NCI-H146 (cell line): ENCODE results near the gene DIS3L2.

Experiments
- DNase-seq: peaks from one replicate; lab custom pipeline; 2025; lab: John Stamatoyannopoulos, UW

Gene DIS3L2

GRCh38 chr2:231961349-231962166, at the start of gene DIS3L2:
Gene DIS3L2 (plus strand): TSS chr2:231961713. CDS start chr2:232014928, 53,215 bp downstream.
- peak; percentile 79 for DNase-seq

GRCh38 chr2:231914077-231914690, 47.3 kb upstream of the DIS3L2 start:
- DNase-seq: no peak

- no peak for DNase-seq
Observed at GRCh38 chr2:231917280-231918066, 44.0 kb upstream of the DIS3L2 start.

- DNase-seq: no peak
Observed at GRCh38 chr2:231918501-231919330, 42.8 kb upstream of the DIS3L2 start.

- DNase-seq: no peak
Observed at GRCh38 chr2:231919341-231920035, 42.0 kb upstream of the DIS3L2 start.

GRCh38 chr2:231920366-231920765, 41.1 kb upstream of the DIS3L2 start:
- DNase-seq: no peak

GRCh38 chr2:231920795-231921194, 40.7 kb upstream of the DIS3L2 start:
- DNase-seq: no peak

GRCh38 chr2:231922311-231923009, 39.1 kb upstream of the DIS3L2 start:
- DNase-seq: no peak

GRCh38 chr2:231923010-231923344, 38.5 kb upstream of the DIS3L2 start:
- DNase-seq: peak; percentile 42

GRCh38 chr2:231923951-231924888, 37.3 kb upstream of the DIS3L2 start:
- no peak for DNase-seq

- no peak for DNase-seq
Observed at GRCh38 chr2:231924889-231925275, 36.6 kb upstream of the DIS3L2 start.

GRCh38 chr2:231925303-231926179, 36.0 kb upstream of the DIS3L2 start:
- DNase-seq: peak; percentile 60

- peak; percentile 77 for DNase-seq
Observed at GRCh38 chr2:231926180-231926741, 35.3 kb upstream of the DIS3L2 start, which contains the start of gene NPPC. Gene NPPC (minus strand): TSS chr2:231926396. CDS start chr2:231926249, 147 bp downstream.

- DNase-seq: peak; percentile 56
Observed at GRCh38 chr2:231926761-231927565, 34.5 kb upstream of the DIS3L2 start.

- DNase-seq: no peak
Observed at GRCh38 chr2:231927566-231927890, 34.0 kb upstream of the DIS3L2 start.

GRCh38 chr2:231928481-231928880, 33.0 kb upstream of the DIS3L2 start:
- no peak for DNase-seq
